GM18526 (cell line): ENCODE results near the gene LENG8.

Experiments
- POLR2A ChIP-seq: IDR thresholded peaks from 3 replicates; pipeline ENCODE4 v1.6.1; 2011; ENCODE audit not compliant: insufficient read length; ENCODE audit errors: extremely low read depth

The LENG8 gene

GRCh38 chr19:54448774-54449700 lies at the start of gene LENG8:
TSS of gene LENG8 (plus strand) at chr19:54449199. CDS start at chr19:54451345, 2,146 bp downstream.
- TF ChIP-seq POLR2A: peak; percentile 95

GRCh38 chr19:54400913-54401312 lies 48.1 kb upstream of the LENG8 start:
- TF ChIP-seq POLR2A: no peak

GRCh38 chr19:54403054-54403453 lies 45.9 kb upstream of the LENG8 start:
- no peak for TF ChIP-seq POLR2A

GRCh38 chr19:54405628-54406027 lies 43.4 kb upstream of the LENG8 start:
- TF ChIP-seq POLR2A: no peak

GRCh38 chr19:54407780-54408179 lies 41.2 kb upstream of the LENG8 start:
- TF ChIP-seq POLR2A: no peak

GRCh38 chr19:54408456-54409026 lies 40.5 kb upstream of the LENG8 start:
- TF ChIP-seq POLR2A: no peak

GRCh38 chr19:54411033-54411432 lies 38.0 kb upstream of the LENG8 start:
- TF ChIP-seq POLR2A: no peak

GRCh38 chr19:54412877-54413276 lies 36.1 kb upstream of the LENG8 start:
- TF ChIP-seq POLR2A: no peak

GRCh38 chr19:54414156-54414555 lies 34.8 kb upstream of the LENG8 start:
- no peak for TF ChIP-seq POLR2A

- no peak for TF ChIP-seq POLR2A
Measured at GRCh38 chr19:54415208-54415900, 33.6 kb upstream of the LENG8 start, which contains the start of gene TTYH1. TSS of gene TTYH1 (plus strand) at chr19:54415464. CDS start at chr19:54415553, 89 bp downstream.

- TF ChIP-seq POLR2A: no peak
Measured at GRCh38 chr19:54415901-54416673, 32.9 kb upstream of the LENG8 start.

- no peak for TF ChIP-seq POLR2A
Measured at GRCh38 chr19:54416695-54417491, 32.1 kb upstream of the LENG8 start.

- no peak for TF ChIP-seq POLR2A
Measured at GRCh38 chr19:54418030-54418929, 30.7 kb upstream of the LENG8 start.

- no peak for TF ChIP-seq POLR2A
Measured at GRCh38 chr19:54418930-54419800, 29.8 kb upstream of the LENG8 start.
